ENCODE results near the gene PPP1R2C.

DNA sequence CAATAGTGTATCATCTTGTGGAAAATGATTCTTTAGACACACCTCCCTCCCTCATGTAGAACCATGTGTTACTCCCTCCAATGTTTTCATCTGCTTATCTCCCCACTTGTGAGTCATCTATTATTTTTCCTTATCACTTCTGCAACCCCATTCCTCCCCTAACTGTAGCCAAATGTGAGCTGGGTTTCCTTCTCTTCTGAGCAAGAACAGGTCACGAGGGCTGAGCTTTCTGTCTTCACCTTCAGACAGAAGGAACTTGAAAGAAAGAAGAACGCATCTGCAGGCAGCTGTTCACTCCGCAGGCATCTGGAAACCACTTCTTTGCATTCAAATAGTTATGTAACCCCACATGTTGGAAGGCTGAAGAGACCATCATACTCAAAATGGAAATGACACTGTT lies 1.8 kb downstream of the PPP1R2C start:
- TF ChIP-seq, protein P1, sequence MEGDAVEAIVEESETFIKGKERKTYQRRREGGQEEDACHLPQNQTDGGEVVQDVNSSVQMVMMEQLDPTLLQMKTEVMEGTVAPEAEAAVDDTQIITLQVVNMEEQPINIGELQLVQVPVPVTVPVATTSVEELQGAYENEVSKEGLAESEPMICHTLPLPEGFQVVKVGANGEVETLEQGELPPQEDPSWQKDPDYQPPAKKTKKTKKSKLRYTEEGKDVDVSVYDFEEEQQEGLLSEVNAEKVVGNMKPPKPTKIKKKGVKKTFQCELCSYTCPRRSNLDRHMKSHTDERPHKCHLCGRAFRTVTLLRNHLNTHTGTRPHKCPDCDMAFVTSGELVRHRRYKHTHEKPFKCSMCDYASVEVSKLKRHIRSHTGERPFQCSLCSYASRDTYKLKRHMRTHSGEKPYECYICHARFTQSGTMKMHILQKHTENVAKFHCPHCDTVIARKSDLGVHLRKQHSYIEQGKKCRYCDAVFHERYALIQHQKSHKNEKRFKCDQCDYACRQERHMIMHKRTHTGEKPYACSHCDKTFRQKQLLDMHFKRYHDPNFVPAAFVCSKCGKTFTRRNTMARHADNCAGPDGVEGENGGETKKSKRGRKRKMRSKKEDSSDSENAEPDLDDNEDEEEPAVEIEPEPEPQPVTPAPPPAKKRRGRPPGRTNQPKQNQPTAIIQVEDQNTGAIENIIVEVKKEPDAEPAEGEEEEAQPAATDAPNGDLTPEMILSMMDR (IDR thresholded peaks at IDR 0.05; ENCODE audit: low read depth, low read length): no peak
- TF ChIP-seq, protein P2, sequence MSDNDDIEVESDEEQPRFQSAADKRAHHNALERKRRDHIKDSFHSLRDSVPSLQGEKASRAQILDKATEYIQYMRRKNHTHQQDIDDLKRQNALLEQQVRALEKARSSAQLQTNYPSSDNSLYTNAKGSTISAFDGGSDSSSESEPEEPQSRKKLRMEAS (IDR thresholded peaks at IDR 0.05; ENCODE audit: low read depth, low read length): no peak
- no peak for TF ChIP-seq MYC (IDR thresholded peaks at IDR 0.05; ENCODE audit: low read depth, low read length)

All from NB4 (cell line).